SU-DHL-6 (cell line): ENCODE results near the gene INPP5E.

Experiments
- H2AFZ ChIP-seq: fragments of 200-600 bp; sonication (generic); 2 replicates; pipeline ENCODE4 v1.6.1; 2014; ENCODE audit warnings: low read depth, mild to moderate bottlenecking, moderate library complexity, mixed read lengths, antibody characterized with exemption, low read length; ENCODE audit not compliant: severe bottlenecking
- H3F3A ChIP-seq: fragments of 200-600 bp; shearing (Covaris generic); 2 replicates; pipeline ENCODE4 v1.6.0; 2016; ENCODE audit warnings: antibody characterized with exemption, mild to moderate bottlenecking; ENCODE audit not compliant: insufficient read depth
- H3K27ac ChIP-seq: fragments of 200-600 bp; sonication (generic); 2 replicates; pipeline ENCODE4 v1.5.1; 2016; ENCODE audit warnings: low read depth, mild to moderate bottlenecking, low read length, moderate library complexity, mixed read lengths
- H3K27me3 ChIP-seq: fragments of 200-600 bp; sonication (generic), shearing (Covaris generic); 2 replicates; pipeline ENCODE4 v1.6.0; 2014; ENCODE audit warnings: mild to moderate bottlenecking, low read length
- H3K36me3 ChIP-seq: fragments of 200-600 bp; sonication (generic); 2 replicates; pipeline ENCODE4 v1.6.1; 2014; ENCODE audit warnings: mild to moderate bottlenecking, low read length, mixed read lengths
- H3K4me2 ChIP-seq: fragments of 300-600, 200-600 bp; shearing (Covaris generic), sonication (generic); 2 replicates; pipeline ENCODE4 v1.6.0; 2014; ENCODE audit warnings: low read length, low read depth, mild to moderate bottlenecking; ENCODE audit not compliant: poor library complexity, severe bottlenecking
- H3K4me3 ChIP-seq: fragments of 200-600 bp; sonication (generic); 2 replicates; pipeline ENCODE4 v1.5.1; 2014; ENCODE audit warnings: antibody characterized with exemption, low read length, mild to moderate bottlenecking, mixed read lengths; ENCODE audit not compliant: insufficient read depth, poor library complexity, severe bottlenecking
- H3K79me2 ChIP-seq: fragments of 200-600 bp; sonication (generic); 2 replicates; pipeline ENCODE4 v1.6.1; 2014; ENCODE audit warnings: mild to moderate bottlenecking, low read length, moderate library complexity; ENCODE audit not compliant: insufficient read depth
- H3K9ac ChIP-seq: fragments of 200-600 bp; sonication (generic); 2 replicates; pipeline ENCODE4 v1.7.0; 2014; ENCODE audit warnings: mild to moderate bottlenecking, low read length
- H3K9me2 ChIP-seq: fragments of 200-600 bp; sonication (generic); replicated peaks from 2 replicates; pipeline ENCODE4 v1.6.1; 2014; ENCODE audit warnings: low read length; ENCODE audit not compliant: insufficient read depth
- H3K9me3 ChIP-seq: fragments of 200-600 bp; sonication (generic); 2 replicates; pipeline ENCODE4 v1.6.1; 2014; ENCODE audit warnings: low read length, mixed read lengths; ENCODE audit not compliant: insufficient read depth
- H4K20me1 ChIP-seq: fragments of 200-600 bp; sonication (generic); 2 replicates; pipeline ENCODE4 v1.6.1; 2014; ENCODE audit warnings: low read depth, mild to moderate bottlenecking, antibody characterized with exemption, low read length, moderate library complexity, mixed read lengths
- EZH2phosphoT487 ChIP-seq: fragments of 200-600 bp; sonication (generic), shearing (Covaris generic); conservative IDR thresholded peaks from 2 replicates; pipeline ENCODE4 v1.6.1; 2018; ENCODE audit warnings: mild to moderate bottlenecking, antibody characterized with exemption, low read length, moderate library complexity, mixed read lengths
- TF ChIP-seq, protein P1 (sequence below): fragments of 200-600 bp; sonication (generic); IDR thresholded peaks from one replicate; pipeline ENCODE4 v1.5.1; 2017; ENCODE audit warnings: antibody characterized with exemption, mild to moderate bottlenecking, low read length, moderate library complexity; ENCODE audit not compliant: insufficient read depth, poor library complexity, severe bottlenecking

INPP5E gene

DNA sequence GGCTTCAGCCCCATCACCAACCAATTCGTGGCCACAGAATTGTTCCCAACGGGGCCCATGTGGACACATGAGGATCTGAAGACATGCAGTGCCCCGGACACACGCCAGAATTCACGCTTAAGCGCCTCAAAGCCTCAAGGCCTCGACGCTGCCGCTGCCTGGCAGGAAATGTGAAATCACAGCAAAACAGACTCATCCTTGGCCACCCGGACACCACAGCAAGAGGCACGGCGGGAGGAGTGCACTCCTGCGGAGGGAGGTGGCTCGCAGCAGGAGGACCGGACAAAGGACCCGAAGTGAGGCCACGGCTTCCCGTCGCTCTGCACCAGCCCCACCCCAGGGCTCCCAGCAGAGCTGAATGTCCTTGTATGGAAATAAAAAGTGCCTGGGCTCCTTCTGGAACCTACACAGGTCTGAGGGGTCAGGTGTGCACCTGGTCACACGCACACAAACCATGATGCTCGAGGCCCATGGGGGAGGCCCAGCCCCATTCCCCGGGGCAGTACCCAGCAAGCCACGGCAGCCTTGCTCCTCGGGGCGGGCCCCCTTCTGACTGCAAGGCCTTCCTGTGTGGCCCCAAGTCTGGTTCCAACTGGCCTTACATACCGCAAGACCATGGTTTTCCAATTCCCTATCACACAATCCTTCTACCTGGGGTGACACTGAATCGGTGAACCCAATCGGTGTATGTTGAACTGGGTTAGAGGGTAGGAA is 33.2 kb upstream of the INPP5E start:
- H3K4me3 ChIP-seq, result no peak overlapping the region
- no peaks in the 10 kb centered on the region for H3K9me3 ChIP-seq
- TF ChIP-seq, protein P1, sequence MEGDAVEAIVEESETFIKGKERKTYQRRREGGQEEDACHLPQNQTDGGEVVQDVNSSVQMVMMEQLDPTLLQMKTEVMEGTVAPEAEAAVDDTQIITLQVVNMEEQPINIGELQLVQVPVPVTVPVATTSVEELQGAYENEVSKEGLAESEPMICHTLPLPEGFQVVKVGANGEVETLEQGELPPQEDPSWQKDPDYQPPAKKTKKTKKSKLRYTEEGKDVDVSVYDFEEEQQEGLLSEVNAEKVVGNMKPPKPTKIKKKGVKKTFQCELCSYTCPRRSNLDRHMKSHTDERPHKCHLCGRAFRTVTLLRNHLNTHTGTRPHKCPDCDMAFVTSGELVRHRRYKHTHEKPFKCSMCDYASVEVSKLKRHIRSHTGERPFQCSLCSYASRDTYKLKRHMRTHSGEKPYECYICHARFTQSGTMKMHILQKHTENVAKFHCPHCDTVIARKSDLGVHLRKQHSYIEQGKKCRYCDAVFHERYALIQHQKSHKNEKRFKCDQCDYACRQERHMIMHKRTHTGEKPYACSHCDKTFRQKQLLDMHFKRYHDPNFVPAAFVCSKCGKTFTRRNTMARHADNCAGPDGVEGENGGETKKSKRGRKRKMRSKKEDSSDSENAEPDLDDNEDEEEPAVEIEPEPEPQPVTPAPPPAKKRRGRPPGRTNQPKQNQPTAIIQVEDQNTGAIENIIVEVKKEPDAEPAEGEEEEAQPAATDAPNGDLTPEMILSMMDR, result no peak
- TF ChIP-seq EZH2phosphoT487, result no peak
- no peak overlapping the region for H3K4me2 ChIP-seq
- H3K79me2 ChIP-seq, result peaks cover 11% of the 10 kb centered on the region
- no peaks in the 10 kb centered on the region; the same call in 1 of the 2 replicates for H4K20me1 ChIP-seq
- peaks cover 7% of the 10 kb centered on the region; the same call in 1 of the 2 replicates for H3K36me3 ChIP-seq
- no peak overlapping the region for H3K27ac ChIP-seq
- no peaks in the 10 kb centered on the region for H3K27me3 ChIP-seq
- no peaks in the 10 kb centered on the region for H3K9me2 ChIP-seq
- H3F3A ChIP-seq, result no peaks in the 10 kb centered on the region
- no peak overlapping the region for H2AFZ ChIP-seq
- H3K9ac ChIP-seq, result no peak overlapping the region

DNA sequence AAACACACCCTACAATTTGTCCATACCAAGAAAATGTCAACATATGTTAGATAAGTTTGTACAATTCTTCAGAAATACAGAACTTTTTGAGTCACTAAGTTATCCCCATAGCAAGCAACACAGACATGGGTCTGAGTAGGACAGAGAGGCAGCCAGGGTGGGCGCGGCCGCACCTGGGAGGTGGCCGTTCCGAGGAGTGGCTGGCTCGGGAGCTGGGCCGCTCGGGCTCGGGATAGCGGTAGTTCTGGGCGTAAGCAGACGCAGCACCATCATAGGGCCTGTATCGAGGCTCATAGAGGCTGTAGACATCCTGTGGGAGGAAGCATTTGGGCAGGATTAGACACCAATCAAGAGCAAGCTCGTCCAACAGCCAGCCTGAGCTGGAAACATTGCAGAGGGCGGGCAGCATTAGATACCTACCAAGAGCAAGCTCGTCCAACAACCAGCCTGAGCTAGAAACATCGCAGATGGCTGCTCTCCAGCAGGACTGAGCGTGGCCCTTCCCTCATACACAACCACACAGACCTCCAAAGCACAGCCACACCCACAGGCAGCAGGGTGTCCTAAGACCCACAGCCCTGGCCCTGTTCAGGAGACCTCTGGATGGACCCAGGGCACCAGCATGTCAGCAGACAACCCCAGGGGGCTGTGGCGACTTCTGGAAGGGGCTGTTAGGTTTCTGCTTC is 32.3 kb upstream of the INPP5E start:
- Histone ChIP-seq H3K36me3 (peaks cover 6% of the 10 kb centered on the region; the same call in 1 of the 2 replicates), H3K9me2 (no peaks in the 10 kb centered on the region), H3K4me3 (no peak overlapping the region), H4K20me1 (no peaks in the 10 kb centered on the region), H3F3A (no peaks in the 10 kb centered on the region), H3K27me3 (no peaks in the 10 kb centered on the region), H3K79me2 (peaks cover 9% of the 10 kb centered on the region; the same call in 1 of the 2 replicates), H3K9me3 (no peaks in the 10 kb centered on the region), H3K4me2 (no peak overlapping the region), H2AFZ (no peak overlapping the region), H3K9ac (no peak overlapping the region), H3K27ac (no peak overlapping the region)
- no peak for TF ChIP-seq EZH2phosphoT487
- TF ChIP-seq, protein P1, result no peak

DNA sequence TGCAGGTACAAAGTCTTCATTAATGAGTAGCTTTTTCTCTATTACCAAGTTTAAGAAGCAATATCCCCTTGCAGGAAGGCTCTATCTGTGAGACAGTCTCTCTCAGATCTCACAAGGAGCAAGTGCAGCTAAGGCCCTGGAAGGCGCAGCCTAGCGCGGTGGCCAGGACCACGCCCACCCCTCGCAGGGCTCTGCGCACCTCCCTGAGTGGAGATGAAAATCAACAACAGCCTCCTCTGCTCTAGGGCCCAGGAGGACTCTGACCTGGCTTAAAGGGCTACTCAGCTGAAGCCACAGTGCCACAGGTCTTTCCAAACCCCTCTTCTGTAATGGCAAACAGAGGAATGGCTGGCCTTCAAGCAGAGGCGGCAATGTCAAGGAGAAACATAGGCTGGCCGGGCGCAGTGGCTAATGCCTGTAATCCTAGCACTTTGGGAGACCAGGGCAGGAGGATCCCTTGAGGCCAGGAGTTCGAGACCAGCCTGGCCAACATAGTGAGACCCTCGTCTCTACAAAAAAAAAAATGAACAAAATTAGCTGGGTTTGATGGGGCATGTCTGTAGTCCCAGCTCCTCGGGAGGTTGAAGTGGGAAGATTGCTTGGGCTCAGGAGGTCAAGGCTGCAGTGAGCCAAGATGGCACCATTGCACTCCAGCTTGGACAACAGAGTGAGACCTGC is 31.3 kb upstream of the INPP5E start:
- no peak overlapping the region for H3K9ac ChIP-seq
- H3F3A ChIP-seq, result no peaks in the 10 kb centered on the region
- H3K27ac ChIP-seq, result no peak overlapping the region
- no peak overlapping the region for H3K4me2 ChIP-seq
- no peaks in the 10 kb centered on the region for H3K27me3 ChIP-seq
- no peak overlapping the region for H2AFZ ChIP-seq
- peaks cover 3% of the 10 kb centered on the region; the same call in 1 of the 2 replicates for H3K36me3 ChIP-seq
- no peak overlapping the region for H3K4me3 ChIP-seq
- H4K20me1 ChIP-seq, result no peaks in the 10 kb centered on the region
- no peaks in the 10 kb centered on the region for H3K9me2 ChIP-seq
- peaks cover 9% of the 10 kb centered on the region; the same call in 1 of the 2 replicates for H3K79me2 ChIP-seq
- no peaks in the 10 kb centered on the region for H3K9me3 ChIP-seq
- no peak for TF ChIP-seq EZH2phosphoT487
- TF ChIP-seq, protein P1, result no peak
